GM18907 (cell line): ENCODE data around the gene CFAP97D2.
"Not testable (repeated sequence)": the region's sequence is repeated elsewhere in the genome, so short reads cannot be mapped to it uniquely, and the experiment has no call there.

Experiments
- ATAC-seq: cut with Tn5 transposase; IDR thresholded peaks from one replicate; pipeline ENCODE4 v1.9.1; 2021; ENCODE audit warnings: mild to moderate bottlenecking, moderate library complexity; ENCODE audit not compliant: unreplicated experiment

Gene CFAP97D2

DNA sequence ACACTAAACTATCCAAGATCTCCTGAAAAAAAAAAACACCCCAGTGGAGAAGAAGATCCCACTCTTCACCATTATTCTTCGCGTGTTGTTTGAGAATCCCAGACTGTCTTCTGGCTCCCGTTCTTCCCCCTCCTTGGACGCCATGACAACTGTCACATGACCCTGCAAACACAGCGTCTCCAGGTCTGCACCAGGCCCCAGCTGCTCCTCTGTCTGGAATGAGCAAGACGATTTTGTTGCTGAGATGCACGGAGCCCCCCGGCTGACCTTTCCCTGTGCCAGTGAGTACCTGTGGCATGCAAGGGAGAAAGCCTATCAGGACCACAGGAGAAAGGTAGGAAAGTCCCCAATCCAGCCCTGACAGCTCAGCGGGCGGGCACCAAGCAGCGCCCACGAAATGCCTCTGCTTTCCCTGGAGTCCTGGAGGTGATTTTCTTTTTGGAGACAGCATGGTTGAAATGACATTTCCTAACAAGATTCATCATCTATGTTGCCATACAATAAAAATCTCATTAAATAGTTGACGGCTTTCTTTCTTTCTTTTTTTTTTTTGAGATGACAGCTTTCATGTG, at the start of gene CFAP97D2:
Gene CFAP97D2 (plus strand): TSS at position 171 of the 572 bp plus-strand sequence. CDS start 74 bp downstream, at position 245.
- ATAC-seq: no peak

DNA sequence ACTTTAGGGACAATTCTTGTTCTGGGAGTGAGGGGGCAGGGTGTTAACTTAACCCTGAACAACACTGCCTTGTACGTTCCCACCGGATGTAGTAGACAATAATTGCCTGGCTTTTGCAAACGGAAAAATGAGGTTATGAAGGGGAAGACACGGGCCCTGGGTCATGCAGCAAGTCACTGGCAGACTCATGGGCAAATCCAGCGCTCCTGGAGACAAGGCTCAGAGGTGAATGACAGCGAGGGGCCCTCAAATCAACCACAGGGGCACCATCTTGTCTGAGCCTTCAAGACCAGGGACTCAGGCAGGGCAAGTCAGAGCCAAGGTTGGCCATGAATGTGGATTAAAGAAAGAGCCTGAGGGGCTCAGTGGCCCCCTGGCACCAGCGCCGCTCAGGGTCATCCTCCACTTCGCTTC, 49.4 kb upstream of the CFAP97D2 start:
- ATAC-seq: peak; percentile 23

DNA sequence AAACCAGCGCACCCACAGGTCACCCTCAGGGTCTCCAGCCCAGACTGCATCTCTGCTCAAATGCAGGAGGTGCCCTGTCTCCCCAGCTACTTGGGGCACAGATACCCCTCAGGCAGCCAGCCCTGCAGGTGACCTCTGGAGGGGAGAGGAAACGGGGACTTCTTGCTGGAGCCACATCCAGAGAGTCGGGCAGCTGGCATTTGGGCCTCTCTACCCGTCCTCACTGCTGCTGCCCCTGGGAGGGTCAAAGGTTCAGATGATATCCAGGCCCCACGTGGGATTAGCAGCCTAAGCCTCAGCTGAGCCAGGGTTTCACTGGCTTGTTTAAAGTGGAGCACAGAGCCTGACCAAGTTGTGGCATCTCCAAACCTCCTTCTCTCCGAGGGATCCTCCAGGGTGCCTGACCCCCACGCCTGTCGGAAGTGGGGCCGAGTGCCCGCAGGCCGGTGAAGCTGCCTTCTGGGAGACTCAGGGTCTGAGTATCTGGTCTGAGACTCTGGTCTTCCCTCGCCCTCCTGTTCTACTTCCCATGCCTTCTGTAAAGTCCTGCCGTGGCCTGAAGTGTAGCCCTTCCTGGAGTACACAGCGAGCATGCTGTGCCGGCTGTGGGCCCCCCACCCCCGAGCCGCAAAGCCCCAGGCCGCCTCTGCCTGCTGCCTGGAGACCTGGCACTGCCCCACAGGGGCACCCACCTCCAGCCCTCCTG, 48.8 kb upstream of the CFAP97D2 start:
- no peak for ATAC-seq

DNA sequence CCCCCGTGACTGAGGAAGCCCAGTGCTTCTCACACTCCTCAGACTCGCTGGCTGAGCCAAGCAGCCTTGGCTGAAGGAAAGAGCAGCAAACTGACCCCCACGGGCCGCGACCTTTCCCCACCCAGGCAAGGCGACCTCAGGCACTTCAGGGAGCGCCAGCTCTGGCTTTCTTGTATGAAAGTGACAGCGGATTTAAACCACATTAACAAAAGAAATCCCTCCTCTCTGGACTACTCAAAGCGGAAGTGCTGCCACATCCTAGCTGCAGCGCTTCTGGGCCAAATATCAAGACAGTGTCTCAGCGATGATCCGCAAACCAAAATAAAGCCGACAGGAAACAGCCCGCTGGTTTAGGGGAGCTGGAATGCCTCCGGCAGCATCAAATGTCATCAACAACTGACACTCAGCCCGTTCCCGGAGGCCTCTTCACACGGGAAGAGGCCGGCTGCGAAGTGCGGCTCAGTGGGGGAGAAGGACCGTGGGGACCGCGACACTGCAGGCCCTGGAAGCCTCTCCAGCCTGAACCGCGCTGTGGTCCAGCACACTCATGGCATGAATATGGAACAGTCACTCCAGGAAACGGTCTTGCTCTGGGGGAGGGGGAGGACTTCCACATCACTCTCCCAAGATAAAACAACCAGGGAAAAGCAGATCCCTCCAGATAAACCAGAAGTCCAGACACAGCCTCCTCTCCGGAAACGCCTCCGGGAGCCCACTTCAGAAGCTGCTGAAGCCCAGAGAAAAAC, 48.0 kb upstream of the CFAP97D2 start:
- peak; percentile 28 for ATAC-seq

DNA sequence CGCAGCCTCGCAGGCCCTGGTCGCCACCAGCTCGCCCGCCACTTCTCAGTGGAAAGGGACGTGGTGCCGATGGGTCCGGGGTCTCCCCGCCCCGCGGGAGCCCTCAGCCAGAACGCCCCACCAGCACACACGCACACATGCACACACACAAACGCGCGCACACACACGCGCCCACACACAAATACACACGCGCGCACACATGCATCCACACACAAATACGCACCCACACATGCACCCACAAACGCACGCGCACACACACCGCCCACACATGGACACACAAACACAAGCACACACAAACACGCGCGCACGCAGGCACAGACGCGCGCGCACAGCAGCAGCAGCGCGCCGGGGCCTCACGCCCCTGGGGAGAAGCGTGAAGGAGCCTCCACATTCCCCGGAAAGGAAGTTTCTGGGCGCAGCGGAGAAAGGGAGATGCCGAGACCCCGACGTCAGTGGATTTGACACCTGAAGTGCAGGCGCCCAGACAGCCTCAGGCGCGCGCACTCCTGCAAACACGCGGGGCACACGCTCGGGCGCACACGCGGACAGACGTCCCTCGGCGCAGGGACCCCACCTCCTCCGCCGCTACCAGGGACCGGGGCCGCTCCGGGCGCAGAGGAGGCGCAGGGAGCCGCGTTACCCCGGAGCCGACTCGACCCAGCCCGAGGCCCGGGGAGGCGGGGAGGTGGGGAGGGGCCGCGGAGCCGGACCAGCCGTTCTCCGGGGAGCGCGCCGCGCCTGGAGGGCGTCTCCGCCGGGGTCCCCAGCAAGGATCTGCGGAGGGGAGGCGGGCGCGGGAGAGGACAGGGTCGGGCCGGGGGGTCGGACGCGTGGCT, 47.3 kb upstream of the CFAP97D2 start:
- no peak for ATAC-seq

DNA sequence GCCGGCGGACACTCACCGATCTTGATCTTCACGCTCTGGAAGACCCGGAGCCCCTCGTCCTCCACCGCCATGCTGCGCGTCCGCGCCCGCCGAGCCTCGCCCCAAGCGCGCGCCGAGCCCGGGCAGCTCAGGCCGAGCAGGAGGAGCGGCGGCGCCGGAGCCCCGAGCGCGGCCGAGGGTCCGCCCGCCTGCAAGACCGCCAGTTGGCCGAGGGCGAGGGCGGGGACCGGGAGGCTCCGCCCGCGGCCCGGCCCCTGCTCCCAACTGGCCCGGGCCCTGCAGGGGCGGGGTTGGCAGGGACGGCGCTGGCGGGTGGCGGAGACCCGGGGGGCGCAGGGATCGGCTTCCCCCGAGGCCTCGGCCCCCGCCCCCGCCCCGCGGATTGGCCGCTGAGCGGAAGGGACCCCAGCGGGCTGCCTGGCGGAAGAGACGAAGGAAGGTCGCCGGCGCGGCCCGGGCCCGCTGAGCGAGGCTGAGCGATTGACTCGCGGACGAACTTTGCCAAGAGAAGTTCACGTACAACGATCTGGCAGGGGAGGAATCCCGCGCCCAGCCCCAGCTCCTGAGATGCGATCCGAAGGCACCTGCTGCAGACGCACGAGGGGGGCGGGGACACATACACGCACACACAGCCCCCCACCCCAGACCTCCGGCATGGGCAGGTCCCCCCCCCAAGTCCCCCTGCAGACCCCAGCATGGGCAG, 46.5 kb upstream of the CFAP97D2 start, which contains the start of gene RASA3:
Gene RASA3 (minus strand): TSS at position 205 of the 703 bp plus-strand sequence. CDS start 134 bp downstream, at position 71.
- ATAC-seq: peak; percentile 62

DNA sequence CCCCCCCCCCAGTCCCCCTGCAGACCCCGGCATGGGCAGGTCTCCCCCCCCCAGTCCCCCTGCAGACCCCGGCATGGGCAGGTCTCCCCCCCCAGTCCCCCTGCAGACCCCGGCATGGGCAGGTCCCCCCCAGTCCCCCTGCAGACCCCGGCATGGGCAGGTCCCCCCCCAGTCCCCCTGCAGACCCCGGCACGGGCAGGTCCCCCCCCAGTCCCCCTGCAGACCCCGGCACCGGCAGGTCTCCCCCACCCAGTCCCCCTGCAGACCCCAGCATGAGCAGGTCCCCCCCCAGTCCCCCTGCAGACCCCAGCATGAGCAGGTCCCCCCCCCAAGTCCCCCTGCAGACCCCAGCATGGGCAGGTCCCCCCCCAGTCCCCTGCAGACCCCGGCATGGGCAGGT, 45.9 kb upstream of the CFAP97D2 start:
- not testable (repeated sequence) for ATAC-seq

DNA sequence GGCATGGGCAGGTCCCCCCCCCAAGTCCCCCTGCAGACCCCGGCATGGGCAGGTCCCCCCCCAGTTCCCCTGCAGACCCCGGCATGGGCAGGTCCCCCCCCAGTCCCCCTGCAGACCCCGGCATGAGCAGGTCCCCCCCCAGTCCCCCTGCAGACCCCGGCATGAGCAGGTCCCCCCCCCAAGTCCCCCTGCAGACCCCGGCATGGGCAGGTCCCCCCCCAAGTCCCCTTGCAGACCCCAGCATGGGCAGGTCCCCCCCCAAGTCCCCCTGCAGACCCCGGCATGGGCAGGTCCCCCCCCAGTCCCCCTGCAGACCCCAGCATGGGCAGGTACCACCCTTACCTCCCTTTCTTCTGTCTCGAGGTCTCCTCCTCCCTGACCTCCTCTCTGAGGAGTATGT, 45.5 kb upstream of the CFAP97D2 start:
- not testable (repeated sequence) for ATAC-seq

DNA sequence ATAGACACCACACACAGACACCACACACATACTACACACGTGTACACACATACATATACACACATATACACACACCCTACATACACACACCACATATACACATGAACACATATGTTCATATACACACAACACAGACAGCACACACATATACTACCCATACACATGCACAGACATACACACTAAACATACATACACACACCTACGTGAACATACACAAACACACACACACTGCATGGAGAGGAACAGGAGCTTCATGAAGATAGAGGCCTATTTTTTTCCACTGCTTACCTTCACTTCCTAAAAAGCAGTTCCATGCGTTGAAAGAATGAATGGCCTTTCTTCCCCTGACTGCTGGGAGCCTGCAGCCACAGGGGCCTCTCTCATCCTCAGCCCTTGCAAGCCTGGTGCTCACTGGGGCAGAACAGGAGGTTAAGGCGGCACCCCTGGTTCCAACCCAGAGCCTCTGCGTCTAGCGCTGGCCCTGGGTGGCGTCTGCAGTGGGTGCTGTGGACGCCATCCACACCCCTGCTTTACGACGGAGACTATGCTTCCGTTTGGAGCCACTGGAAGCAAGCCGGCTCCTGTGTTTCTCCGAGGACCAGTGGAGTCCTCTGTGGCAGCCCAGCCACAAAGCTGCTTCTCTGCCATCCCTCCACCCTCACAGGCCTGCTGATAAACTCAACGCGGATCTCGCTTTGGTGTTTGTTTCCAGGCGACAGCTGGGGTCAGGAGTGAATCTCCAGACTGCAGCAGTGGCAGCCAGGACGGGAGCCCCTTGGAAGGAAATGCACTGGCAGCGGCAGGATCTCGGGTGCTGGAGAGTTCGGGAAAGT, 44.7 kb upstream of the CFAP97D2 start:
- ATAC-seq: no peak

DNA sequence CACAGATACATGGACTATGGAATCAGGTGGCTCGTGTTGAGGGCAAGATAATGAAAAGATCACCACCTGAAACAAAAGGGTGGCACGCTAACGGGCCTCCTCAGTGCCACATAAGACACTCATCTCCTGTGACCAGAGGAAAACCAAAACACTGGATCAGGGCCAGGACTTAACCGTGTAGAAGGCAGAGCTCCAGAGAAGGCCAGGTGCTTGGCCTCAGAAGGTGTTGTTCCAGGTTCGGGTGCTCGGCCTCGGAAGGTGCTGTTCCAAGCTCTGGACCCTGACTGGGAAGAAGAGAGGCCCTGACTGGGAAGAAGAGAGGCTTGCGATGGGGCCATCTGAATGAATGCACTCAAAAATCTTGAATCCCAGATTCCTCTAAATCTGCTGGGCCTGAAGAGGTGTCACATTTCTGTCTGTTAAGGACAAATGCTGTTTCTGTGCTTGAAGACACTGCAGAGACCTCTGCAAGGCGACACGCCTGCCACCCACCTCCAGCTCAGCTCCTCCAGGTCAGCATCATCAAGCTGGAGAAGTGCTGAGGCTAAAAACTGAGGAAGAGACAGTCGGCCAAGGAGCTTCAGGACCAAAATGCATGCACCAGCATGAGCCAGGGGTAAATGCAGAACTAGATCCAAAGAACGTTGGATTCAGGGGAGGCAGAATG, 44.0 kb upstream of the CFAP97D2 start:
- no peak for ATAC-seq

DNA sequence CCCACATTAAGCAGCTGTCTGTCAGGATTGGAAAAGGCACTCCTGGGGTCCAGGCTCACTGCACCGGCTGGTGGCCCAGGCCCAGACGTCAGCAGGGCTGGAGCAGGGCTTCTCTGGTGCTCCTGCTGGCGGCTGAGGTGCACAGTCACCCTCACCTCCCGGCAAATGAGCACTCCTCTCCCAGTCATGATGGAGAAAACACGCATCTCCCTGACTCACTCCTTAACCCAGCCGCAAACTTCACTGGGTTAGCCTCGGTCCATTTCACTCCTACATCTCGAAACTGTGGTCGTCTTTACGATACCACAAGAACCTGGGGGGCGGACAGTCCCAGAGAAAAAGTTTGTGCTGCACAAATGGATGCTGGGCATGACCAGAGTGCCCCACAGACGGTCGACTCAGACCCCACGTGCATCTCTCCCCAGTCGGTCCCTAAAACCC, 43.3 kb upstream of the CFAP97D2 start:
- no peak for ATAC-seq

DNA sequence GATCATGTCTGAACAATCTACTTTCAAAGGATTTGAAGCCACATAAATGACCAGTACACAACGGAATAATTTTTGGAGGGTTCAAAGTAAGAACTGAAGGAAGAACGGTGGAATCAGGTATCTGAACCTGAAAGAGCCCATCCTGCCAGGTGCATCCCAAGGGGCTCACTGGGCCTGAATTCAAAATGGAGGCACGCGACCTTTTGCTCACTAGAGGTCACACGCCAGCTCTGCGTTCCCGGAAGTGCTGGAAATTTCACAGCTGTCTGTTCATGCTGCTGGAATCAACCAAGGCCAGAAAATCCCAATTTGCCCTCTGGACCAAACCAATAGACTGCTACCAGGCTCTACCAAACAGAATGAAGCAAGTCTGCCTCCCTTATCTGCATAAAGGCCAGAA, 42.5 kb upstream of the CFAP97D2 start:
- no peak for ATAC-seq

DNA sequence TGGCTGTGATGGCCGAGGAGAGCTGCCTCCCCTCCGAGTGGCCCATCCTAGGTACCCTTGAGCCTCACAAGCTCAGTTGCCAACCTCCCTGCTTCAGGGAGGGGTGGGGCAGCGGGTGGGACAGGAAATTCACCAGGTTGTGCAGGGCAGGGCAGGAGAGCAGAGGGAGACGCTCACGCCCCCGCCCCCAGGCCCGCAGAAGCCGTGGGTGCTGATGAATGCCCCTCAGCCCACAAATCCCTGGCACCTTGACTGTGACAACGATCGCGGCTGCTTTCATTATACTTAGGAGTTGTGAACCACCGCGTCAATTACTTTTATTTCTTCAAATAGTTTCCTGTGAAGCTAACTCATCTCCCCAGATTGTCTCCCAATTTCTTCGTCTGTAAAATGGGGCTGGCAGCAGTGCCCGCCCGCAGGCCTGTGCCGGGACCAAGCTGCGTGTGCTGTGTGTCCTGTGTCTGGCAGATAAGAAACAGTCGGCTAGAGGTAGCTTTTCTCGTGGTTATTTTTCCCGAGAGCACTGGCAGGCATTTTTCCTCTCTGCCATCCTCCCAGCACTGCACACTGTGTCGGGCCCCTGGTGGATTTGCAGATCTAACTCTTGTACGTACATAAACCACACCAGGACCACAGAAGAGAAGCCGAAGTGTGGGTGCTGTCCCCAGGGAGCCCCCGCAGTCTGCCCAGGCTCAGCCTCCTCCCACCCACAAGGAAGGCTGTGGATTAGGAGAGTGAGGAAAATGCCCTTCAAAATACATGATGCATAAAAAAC, 38.7 kb upstream of the CFAP97D2 start:
- ATAC-seq: peak; percentile 21

DNA sequence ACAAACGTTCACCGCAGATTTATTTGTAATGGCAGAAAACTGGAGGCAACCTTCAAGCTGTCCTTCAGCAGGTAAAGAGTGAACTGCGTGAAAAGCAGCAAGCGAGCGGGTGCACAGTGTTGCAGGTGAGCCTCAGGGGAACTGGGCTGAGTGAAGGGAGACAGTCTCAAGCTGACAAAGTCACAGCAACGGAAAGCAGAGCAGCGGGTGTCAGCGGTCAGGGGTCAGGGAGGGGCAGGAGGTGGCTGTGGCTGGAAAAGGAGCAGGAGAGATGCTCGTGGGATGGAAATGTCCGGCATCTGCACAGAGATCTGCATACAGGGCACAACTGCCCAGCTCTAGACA, 38.2 kb upstream of the CFAP97D2 start:
- peak; percentile 43 for ATAC-seq

DNA sequence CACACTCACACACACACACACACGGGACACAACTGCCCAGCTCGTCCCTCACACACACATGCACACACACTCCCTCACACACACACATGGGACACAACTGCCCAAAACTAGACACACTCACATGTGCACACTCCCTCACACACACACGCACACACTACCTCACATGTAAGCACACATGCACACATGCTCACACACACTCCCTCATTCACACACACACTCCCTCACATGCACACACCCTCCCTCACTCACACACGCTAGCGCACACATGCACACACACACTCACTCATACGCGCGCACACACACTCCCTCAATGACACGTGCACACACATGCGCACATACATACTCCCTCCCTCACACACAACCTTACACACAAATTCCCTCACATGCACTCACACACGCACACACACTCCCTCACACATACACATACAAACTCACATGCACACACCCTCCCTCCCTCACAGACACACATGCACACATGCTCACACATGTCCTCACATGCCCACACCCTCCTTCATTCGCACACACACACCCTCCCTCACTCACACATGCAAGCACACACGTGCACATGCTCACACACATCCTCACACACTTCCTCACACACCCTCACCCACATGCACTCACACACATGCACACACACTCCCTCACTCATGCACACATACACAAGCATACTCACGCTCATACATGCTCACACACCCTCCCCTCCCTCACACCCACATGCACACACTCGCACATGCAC, 37.6 kb upstream of the CFAP97D2 start:
- no peak for ATAC-seq

DNA sequence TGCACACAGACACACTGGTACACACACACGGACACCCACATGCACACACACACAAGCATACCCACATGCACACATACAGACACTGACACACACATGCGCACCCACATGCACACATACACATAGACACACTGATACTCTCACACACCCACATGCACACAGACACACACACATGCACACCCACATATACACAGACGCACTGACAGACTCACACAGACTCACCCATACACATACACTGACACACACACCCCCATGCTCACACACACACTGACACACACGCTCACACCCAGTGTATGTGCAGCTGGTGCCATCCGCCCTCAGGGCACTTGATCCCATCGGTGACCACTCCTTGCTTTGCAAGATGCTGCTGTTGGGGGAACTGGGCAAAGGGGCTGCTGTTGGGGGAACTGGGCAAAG, 36.9 kb upstream of the CFAP97D2 start:
- ATAC-seq: no peak

DNA sequence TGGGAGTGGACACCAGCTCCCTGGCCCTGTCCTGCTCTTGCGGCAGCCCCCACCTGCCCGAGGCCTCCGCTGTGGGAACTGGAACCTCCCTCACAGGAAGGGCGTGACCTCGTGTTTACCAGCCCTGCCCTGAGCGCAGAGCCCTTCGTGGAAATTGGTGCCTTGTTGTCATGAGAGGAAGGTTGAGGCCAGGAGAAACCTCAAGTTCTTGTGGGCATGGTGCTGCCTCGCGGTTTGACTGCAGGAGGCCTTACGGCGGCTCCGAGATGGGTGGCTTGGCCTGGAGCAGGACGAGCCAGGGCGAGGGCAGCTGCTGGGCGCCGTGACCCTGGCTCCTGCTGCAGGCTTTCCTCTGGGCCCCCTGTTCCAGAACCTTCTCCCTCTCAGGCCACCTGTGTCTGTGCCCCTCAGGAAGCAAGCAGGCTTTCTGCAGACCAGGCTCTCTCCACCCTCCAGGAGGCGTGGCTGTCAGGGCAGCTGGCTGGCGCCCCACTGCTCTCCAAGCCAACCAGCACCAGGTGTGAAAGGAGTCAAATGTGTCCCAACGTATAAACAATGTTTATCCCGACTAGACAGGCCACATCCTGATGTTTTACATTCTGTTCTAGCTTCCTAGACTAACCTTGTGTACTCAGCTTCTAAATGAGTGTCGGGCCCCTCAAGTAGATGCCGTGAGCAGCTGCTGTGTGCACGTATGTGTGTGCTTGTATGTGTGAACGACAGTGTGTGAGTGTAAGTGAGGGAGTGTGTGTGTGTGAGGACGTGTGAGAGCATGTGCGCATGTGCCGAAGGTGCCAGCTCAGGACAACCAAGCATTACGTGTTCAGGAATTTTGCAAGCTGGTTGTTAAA, 36.2 kb upstream of the CFAP97D2 start:
- ATAC-seq: peak; percentile 29
